Esophagus mucosa (tissue), 1 donor: ENCODE results near the gene ZNF576. TPM values are rescaled to one million over a fixed set of nuclear protein-coding genes. Genes with fewer than 3 reads are reported as not detected.
"Not testable (repeated sequence)": the region's sequence is repeated elsewhere in the genome, so short reads cannot be mapped to it uniquely, and the experiment has no call there.

Experiments
- ATAC-seq: fragments of 200-7000 bp; cut with Tn5 transposase; one replicate; pipeline ENCODE4 v1.9.1; 2020
- total RNA-seq: library from RNA; stranded (reverse); gene quantifications from one replicate; pipeline ENCODE4 v1.2.4, GENCODE V29; 2023
- donor health status: DM: yes; HTN: yes; CAD: no.

Gene ZNF576
- total RNA-seq, 1 donor from 2014 or later = 12.4 TPM

- ATAC-seq = peak; percentile 99
These were observed 21.0 kb upstream of the ZNF576 start, which contains the start of the genes PINLYP and XRCC1 for GRCh38 chr19:43575156-43575950. PINLYP (plus strand) TSS chr19:43575801; CDS start chr19:43577192, 1,391 bp downstream. XRCC1 (minus strand) TSS chr19:43575527; CDS start chr19:43575458, 69 bp downstream.

GRCh38 chr19:43575955-43576878 lies 20.2 kb upstream of the ZNF576 start:
- peak; percentile 32 for ATAC-seq

- ATAC-seq = no peak
These were observed 17.6 kb upstream of the ZNF576 start for GRCh38 chr19:43578787-43579186.

GRCh38 chr19:43581467-43581866 lies 14.9 kb upstream of the ZNF576 start:
- ATAC-seq = no peak

GRCh38 chr19:43582495-43582894 lies 13.9 kb upstream of the ZNF576 start:
- no peak for ATAC-seq

- no peak for ATAC-seq
These were observed 11.9 kb upstream of the ZNF576 start for GRCh38 chr19:43584484-43584883.

- ATAC-seq = peak; percentile 12
These were observed 10.0 kb upstream of the ZNF576 start for GRCh38 chr19:43586346-43586745.

GRCh38 chr19:43587029-43587428 lies 9.4 kb upstream of the ZNF576 start:
- not testable (repeated sequence) for ATAC-seq

GRCh38 chr19:43589277-43589676 lies 7.1 kb upstream of the ZNF576 start:
- ATAC-seq = no peak

GRCh38 chr19:43589678-43590077 lies 6.7 kb upstream of the ZNF576 start:
- ATAC-seq = no peak

GRCh38 chr19:43591904-43592772 lies 4.3 kb upstream of the ZNF576 start:
- ATAC-seq = no peak

GRCh38 chr19:43592800-43593350 lies 3.5 kb upstream of the ZNF576 start:
- no peak for ATAC-seq

GRCh38 chr19:43594081-43594697 lies 2.2 kb upstream of the ZNF576 start:
- no peak for ATAC-seq

- ATAC-seq = peak; percentile 45
These were observed 1.4 kb upstream of the ZNF576 start for GRCh38 chr19:43594710-43595604.

GRCh38 chr19:43595605-43595998 lies 793 bp upstream of the ZNF576 start:
- ATAC-seq = peak; percentile 1

- no peak for ATAC-seq
These were observed 557 bp downstream of the ZNF576 start for GRCh38 chr19:43596842-43597461.

GRCh38 chr19:43597876-43598275 lies 1.5 kb downstream of the ZNF576 start:
- no peak for ATAC-seq

GRCh38 chr19:43598445-43599240 lies 2.2 kb downstream of the ZNF576 start:
- ATAC-seq = no peak
